Adrenal gland (tissue), 12 donors: ENCODE data around the gene NIN. TPM values are rescaled to one million over a fixed set of nuclear protein-coding genes. Genes with fewer than 3 reads are reported as not detected.

Experiments used
- DNase-seq, 7 donors: peaks; one replicate each; pipeline ENCODE4 v3.0.0-alpha.2; 2019 to 2020
- H3K27ac ChIP-seq, 5 donors: fragments of 200-600 bp; sonication (generic) in 4 of 5; 1 replicate in 3 of 5; 2 replicates in 2 of 5; pipeline versions ENCODE4 v1.5.1 to v1.8.0; 2016 to 2020; ENCODE audit warnings: mild to moderate bottlenecking in 1 of 5
- H3K27me3 ChIP-seq: fragments of 200-600 bp; 2 replicates; pipeline ENCODE4 v1.8.0; 2021
- H3K36me3 ChIP-seq, 2 donors: fragments of 200-600 bp; replicated peaks in 1 of 2; 1 replicate in 1 of 2; 2 replicates in 1 of 2; pipeline versions ENCODE4 v1.5.1 to v1.8.0; 2018 to 2022
- H3K4me1 ChIP-seq, 2 donors: fragments of 200-600 bp; replicated peaks in 1 of 2; 1 replicate in 1 of 2; 2 replicates in 1 of 2; pipeline versions ENCODE4 v1.5.1 to v1.8.0; 2018 to 2021
- H3K4me3 ChIP-seq, 4 donors: fragments of 200-600 bp; sonication (generic) in 3 of 4; one replicate each; pipeline ENCODE4 v1.5.1; 2016 to 2018
- H3K9me3 ChIP-seq, 3 donors: fragments of 200-600 bp; sonication (generic) in 1 of 3; replicated peaks in 1 of 3; 1 replicate in 2 of 3; 2 replicates in 1 of 3; pipeline versions ENCODE4 v1.5.1 to v1.8.0; 2016 to 2021
- POLR2A ChIP-seq, 2 donors: fragments of 450-650 bp; IDR thresholded peaks; one replicate each; pipeline ENCODE4 v1.6.1; 2017; ENCODE audit warnings: antibody characterized with exemption in 2 of 2, mild to moderate bottlenecking in 2 of 2, moderate library complexity in 1 of 2
- WGBS, 4 donors: extraction: QIAGEN DNeasy Blood & Tissue Kit in 2 of 4; methylation state at CpG; one replicate each; pipeline versions ENCODE4 v1.1.5 to v1.1.7; 2013 to 2017; 5-methylcytosine and 5-hydroxymethylcytosine counted together
- intact Hi-C, 2 donors: fragments of 100-400 bp; cut with DNase I; formaldehyde crosslinking; loops; one replicate each; pipeline versions ENCODE4 v1.14.1 to v1.15.0; 2022 to 2023
- polyA plus RNA-seq, 3 donors: library from polyadenylated mRNA; stranded (reverse); fragments of 200-250 nt in 2 of 3; fragments of 350-450 nt in 1 of 3; fragmentation: Illumina TruSeq in 1 of 3; extraction: RNeasy Lipid Tissue Mini Kit (QIAGEN cat#74804) in 1 of 3; gene quantifications; one replicate each; pipeline ENCODE4 v1.2.3, GENCODE V29; 2013 to 2014
- total RNA-seq, 9 donors: library from RNA; depleted of rRNA in 4 of 9; stranded (reverse); fragments of >200 nt in 4 of 9; fragments of 120-200 nt in 1 of 9; fragmentation: NEBNext Ultra II Directional in 1 of 9; extraction: Animal tissue kit (Norgen Biotek cat#: 25700) in 1 of 9; gene quantifications; one replicate each; pipeline versions ENCODE4 v1.1.0 to v1.2.4, GENCODE V29; 2013 to 2023
- TF ChIP-seq, protein P1 (sequence below), 6 experiments: fragments of 450-650 bp in 4 of 6; fragments of 200-600 bp in 2 of 6; sonication (generic) in 1 of 6; IDR thresholded peaks; 1 replicate in 5 of 6; 2 replicates in 1 of 6; pipeline versions ENCODE4 v1.5.1 to v1.8.0; 2016 to 2021; ENCODE audit warnings: antibody characterized with exemption in 6 of 6, mild to moderate bottlenecking in 2 of 6, moderate library complexity in 1 of 6
- donor health status: healthy with polysubstance abuse.
- donor health status: Bipolar disorder and iron deficiency.
- donor health status: DM: yes; HTN: yes; CAD: no.
- donor health status: DM: no; HTN: no; CAD: no.
- donor health status: DM: no; HTN: no; CAD: no.
- donor health status: DM: yes; HTN: yes; CAD: no.

The NIN gene
- total and polyA plus RNA-seq, 12 donors, result 3.0 to 66.1 (median 17.9) TPM

DNA sequence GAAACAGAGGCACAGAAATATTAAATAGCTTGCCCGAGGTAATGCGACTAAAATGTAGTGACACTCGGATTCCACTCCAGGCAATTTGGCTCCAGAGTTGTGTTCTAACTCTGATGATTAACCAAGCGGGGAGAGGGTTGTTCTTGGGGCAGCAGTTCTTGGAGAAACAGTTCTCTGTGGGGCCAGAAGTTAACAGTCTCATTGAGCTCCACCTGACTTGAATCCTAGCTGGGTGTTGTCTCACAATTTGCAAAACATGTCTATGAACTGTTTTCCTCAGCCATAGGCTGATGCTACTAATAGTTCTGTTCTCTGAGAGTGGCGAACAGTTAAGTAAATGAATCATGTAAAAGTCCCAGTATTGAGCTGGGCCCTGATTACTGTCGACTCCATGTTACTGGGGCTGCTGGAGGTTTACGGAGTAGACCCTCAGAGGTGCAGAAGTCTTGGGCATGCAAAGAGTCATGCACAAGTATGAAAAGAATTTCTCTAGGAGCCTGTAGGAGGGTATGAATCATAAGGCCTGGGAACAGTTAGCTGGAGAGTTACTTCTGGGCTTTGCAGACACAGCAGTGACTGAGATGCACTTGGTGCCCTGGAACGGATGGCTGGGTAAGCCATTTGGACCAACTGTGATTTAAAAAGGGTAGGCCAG, 15.4 kb upstream of the NIN start:
- 86 to 94% (median 92%) methylated on average over 8 of the region's 8 CpGs for WGBS, 4 donors
- TF ChIP-seq POLR2A (IDR thresholded peaks at IDR 0.05), result no peak
- TF ChIP-seq, protein P1, sequence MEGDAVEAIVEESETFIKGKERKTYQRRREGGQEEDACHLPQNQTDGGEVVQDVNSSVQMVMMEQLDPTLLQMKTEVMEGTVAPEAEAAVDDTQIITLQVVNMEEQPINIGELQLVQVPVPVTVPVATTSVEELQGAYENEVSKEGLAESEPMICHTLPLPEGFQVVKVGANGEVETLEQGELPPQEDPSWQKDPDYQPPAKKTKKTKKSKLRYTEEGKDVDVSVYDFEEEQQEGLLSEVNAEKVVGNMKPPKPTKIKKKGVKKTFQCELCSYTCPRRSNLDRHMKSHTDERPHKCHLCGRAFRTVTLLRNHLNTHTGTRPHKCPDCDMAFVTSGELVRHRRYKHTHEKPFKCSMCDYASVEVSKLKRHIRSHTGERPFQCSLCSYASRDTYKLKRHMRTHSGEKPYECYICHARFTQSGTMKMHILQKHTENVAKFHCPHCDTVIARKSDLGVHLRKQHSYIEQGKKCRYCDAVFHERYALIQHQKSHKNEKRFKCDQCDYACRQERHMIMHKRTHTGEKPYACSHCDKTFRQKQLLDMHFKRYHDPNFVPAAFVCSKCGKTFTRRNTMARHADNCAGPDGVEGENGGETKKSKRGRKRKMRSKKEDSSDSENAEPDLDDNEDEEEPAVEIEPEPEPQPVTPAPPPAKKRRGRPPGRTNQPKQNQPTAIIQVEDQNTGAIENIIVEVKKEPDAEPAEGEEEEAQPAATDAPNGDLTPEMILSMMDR (IDR thresholded peaks at IDR 0.05), result no peak
- Histone ChIP-seq H3K9me3 (no peaks in the 10 kb centered on the region), H3K27ac (no peak overlapping the region), H3K4me3 (no peak overlapping the region), H3K27me3 (no peaks in the 10 kb centered on the region), H3K4me1 (no peaks in the 10 kb centered on the region), H3K36me3 (no peaks in the 10 kb centered on the region)
- no peak for DNase-seq
- intact Hi-C loops, result no loop called here

DNA sequence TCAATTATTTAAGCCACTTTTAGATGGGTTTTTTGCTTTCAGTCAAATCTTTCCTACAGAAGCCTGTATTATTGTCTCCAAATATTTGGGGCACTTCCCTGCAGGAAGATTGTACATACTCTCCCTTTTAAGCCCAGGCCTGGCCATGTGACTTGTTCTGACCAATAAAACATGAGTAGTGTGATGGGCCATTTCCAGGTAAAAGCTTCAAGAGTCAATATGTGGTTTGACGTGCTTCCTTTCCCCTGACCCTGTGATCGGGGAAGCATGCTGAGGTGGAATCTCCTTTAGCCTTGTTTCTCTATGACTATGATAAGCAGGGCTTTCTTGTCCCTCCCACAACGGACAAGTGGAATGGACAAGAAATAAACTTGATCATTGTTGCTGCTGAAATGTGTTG, 14.2 kb upstream of the NIN start:
- H3K4me1 ChIP-seq, result no peaks in the 10 kb centered on the region
- DNase-seq, result no peak
- no peak overlapping the region for H3K4me3 ChIP-seq
- H3K27ac ChIP-seq, result no peak overlapping the region
- H3K27me3 ChIP-seq, result no peaks in the 10 kb centered on the region
- TF ChIP-seq, protein P1 (IDR thresholded peaks at IDR 0.05), result no peak
- no peak for TF ChIP-seq POLR2A (IDR thresholded peaks at IDR 0.05)
- H3K9me3 ChIP-seq, result no peaks in the 10 kb centered on the region
- intact Hi-C loops, result no loop called here
- no peaks in the 10 kb centered on the region for H3K36me3 ChIP-seq
- 87 to 92% (median 88%) methylated on average over 3 of the region's 3 CpGs for WGBS, 4 donors

DNA sequence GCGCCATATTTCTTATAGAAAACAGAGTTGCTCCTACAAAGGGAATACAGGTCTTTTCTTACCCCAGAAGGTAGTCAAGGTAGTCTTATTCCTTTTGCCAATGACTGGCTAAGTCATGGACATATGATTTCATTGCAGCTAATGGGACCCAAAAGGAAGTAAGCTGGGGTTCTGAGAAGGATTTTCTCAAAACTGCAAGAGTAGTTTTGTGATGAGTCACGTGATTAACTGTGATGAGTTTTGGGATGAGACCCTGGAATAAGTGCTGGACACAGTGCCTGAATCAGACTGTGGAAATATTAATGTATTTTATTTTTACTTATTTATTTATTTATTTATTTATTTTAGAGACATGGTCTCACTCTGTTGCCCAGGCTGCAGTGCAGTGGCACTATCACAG, 13.4 kb upstream of the NIN start:
- H3K4me1 ChIP-seq, result no peaks in the 10 kb centered on the region
- intact Hi-C loops, result no loop called here
- DNase-seq, result no peak
- no peaks in the 10 kb centered on the region for H3K36me3 ChIP-seq
- no peaks in the 10 kb centered on the region for H3K9me3 ChIP-seq
- no peaks in the 10 kb centered on the region for H3K27me3 ChIP-seq
- WGBS, 4 donors, result 94 to 98% (median 96%) methylated on average over 2 of the region's 2 CpGs
- no peak overlapping the region for H3K4me3 ChIP-seq
- TF ChIP-seq, protein P1 (IDR thresholded peaks at IDR 0.05), result no peak
- TF ChIP-seq POLR2A (IDR thresholded peaks at IDR 0.05), result no peak
- no peak overlapping the region for H3K27ac ChIP-seq

DNA sequence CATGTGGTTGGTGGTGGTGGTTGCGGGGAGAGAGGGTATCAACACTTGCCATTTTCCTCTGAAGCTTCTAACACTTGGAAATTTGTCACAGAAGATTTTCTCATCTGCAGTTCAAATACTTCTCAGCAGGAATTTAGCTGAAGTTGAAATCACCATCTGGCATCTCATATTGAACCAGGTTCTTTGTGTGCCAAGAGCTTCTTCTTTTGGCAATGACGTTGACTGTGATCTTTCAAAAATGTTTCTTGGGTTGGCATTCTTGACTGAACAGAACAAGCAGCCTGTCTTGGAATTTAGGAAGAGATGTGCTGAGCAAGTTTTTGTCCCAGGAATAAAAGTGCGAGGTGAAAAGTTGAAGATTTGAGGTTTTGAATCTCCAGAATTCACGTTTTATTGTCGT, 8.7 kb upstream of the NIN start:
- 87 to 92% (median 92%) methylated on average over 5 of the region's 5 CpGs for WGBS, 4 donors
- intact Hi-C loops, result no loop called here

More for the DNA sequence above, 8.7 kb upstream of the NIN start:
- no peak for DNase-seq
- TF ChIP-seq, protein P1 (IDR thresholded peaks at IDR 0.05), result no peak
- TF ChIP-seq POLR2A (IDR thresholded peaks at IDR 0.05), result no peak
- Histone ChIP-seq H3K4me3 (no peak overlapping the region), H3K27me3 (no peaks in the 10 kb centered on the region), H3K4me1 (no peaks in the 10 kb centered on the region), H3K9me3 (no peaks in the 10 kb centered on the region), H3K36me3 (no peaks in the 10 kb centered on the region), H3K27ac (no peak overlapping the region)
